Coronary artery (tissue), 2 donors: ENCODE measurements around the gene SH3PXD2B.

Experiments
- DNase-seq: peaks from one replicate; pipeline ENCODE4 v3.0.0-alpha.2; 2017; ENCODE audit warnings: low spot score
- H3K27ac ChIP-seq, 2 donors: fragments of 200-600 bp; sonication (generic); one replicate each; pipeline ENCODE4 v1.5.1; 2016 to 2019
- H3K4me3 ChIP-seq: fragments of 200-600 bp; sonication (generic); 2 replicates; pipeline ENCODE4 v1.5.1; 2016; ENCODE audit warnings: mild to moderate bottlenecking, moderate library complexity
- CTCF ChIP-seq: fragments of 200-600 bp; sonication (generic); IDR thresholded peaks from one replicate; pipeline ENCODE4 v1.5.1; 2019; ENCODE audit warnings: antibody characterized with exemption

SH3PXD2B gene

DNA sequence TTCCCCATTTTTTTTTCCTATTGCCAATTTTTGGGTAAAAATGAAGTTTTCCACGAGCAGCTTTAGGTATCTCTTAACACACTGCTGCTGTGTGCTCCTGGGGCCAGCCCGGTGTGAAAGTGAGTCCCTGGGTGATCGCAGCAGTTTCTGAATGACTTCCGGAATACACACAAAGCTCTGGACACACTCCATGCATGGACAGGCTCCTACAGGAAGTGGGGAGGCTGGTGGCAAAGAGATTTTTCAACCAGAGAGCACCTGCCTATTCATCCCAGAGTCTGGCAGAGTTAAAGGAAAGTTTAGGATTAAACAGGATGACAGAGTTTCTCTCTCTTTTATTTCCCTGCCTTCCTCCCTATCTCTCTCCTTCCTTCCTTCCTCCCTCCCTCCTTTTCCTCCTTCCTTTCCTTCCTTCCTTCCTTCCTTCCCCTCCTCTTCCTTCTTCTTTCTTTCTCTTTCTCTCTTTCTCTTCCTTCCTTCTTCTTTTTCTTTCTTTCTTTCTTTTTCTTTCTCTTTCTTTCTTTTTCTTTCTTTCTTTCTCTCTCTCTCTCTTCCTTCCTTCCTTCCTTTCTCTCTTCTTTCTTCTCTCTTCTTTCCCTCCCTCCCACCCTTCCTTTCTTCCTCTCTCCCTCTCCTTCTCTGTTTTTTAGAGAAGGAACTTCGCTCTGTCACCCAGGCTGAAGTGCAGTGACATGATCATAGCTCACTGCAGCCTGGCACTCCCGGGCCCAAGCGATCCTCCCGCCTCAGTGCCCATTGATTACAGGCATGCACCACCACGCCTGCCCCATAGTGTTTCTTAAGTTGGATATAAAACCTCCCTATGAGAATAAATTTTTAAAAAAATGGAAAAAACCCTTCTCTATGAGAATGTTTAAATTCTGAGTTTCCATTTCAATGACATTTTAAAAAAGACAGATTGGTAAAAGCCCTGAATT, 132.0 kb downstream of the SH3PXD2B start:
- DNase-seq, result no peak
- TF ChIP-seq CTCF, result no peak
- Histone ChIP-seq H3K27ac (no peak overlapping the region), H3K4me3 (no peak overlapping the region)

GRCh38 chr5:172321593-172321992, 132.7 kb downstream of the SH3PXD2B start:
- no peak overlapping the region for H3K4me3 ChIP-seq
- no peak for DNase-seq
- TF ChIP-seq CTCF, result no peak
- no peak overlapping the region for H3K27ac ChIP-seq

DNA sequence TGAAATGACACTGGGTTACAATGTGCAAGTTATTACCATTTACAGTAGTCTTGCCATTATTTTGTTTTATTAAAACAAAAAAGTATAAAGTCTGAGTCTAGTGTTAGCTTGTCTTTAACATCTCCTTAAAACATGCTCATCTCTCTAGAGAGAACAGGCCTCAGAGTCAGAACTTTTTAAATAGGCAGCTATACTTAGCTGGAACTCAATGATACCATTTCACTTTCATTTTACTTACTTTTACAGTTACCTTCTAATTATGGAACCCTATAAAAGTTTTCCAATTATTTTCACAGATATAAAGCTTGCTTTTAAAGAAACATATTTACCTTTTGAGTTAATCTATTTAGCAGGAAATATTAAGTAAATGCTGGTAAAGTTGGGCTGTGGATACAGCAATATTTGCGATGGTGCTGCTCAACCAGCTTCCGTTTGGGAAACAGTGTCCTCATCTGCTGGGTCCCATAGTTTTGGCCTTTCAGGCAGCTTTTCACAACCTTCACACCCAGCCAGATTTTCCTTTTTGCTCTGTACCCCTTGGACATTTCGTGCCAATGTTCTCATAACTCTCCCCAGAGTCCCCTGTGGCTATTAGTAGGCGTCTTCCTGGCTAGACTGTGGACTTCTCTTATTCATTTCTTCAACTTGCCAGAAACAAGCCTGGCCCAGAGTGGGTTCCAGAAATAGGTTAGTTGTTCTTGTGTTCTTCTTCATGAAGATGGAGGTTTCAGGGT, 134.4 kb downstream of the SH3PXD2B start:
- TF ChIP-seq CTCF, result no peak
- peak overlapping the region; percentile 35 for H3K4me3 ChIP-seq
- H3K27ac ChIP-seq, result peak overlapping the region; percentile 50 to 68
- no peak for DNase-seq

DNA sequence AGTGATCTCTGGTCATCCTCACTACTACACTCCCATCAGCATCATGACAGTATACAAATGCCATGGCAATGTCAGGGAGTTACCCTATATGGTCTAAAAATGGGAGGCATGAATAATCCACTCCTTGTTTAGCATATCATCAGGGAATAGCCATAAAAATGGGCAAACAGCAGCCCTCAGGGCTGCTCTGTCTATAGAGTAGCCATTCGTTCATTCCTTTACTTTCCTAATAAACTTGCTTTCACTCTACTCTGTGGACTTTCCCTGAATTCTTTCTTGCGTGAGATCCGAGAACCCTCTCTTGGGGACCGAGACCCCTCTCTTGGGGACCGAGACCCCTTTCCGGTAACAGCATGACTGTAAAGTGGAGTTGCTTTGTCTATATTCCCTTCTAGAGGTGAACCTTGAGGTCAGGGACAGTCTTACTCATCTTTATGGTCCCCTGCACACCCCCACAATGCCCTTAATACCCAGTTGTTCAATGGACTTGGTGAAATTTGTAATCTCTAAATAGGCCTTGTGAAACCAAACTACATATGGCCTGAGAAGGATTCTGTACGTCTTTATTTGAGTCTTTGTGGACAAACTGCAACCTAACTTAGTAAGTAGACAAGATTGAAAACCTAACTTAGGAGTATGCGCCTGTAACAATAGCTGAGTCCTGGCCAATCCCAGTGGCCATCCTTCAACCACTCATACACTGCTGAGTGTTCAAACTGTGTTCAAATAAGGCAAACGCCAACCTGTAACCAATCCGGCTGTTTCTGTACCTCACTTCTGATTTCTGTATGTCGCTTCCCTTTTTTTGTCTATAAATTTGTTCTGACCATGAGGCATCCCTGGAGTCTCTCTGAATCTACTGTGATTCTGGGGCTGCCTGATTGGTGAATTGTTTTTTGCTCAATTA, 138.5 kb downstream of the SH3PXD2B start:
- no peak for DNase-seq
- no peak overlapping the region for H3K4me3 ChIP-seq
- no peak for TF ChIP-seq CTCF
- no peak overlapping the region for H3K27ac ChIP-seq

- TF ChIP-seq CTCF, result no peak
- Histone ChIP-seq H3K4me3 (no peak overlapping the region), H3K27ac (no peak overlapping the region)
- no peak for DNase-seq
Observed at GRCh38 chr5:172313915-172314314, 140.4 kb downstream of the SH3PXD2B start.

- H3K4me3 ChIP-seq, result no peak overlapping the region
- TF ChIP-seq CTCF, result no peak
- no peak for DNase-seq
- no peak overlapping the region for H3K27ac ChIP-seq
Observed at GRCh38 chr5:172312286-172312685, 142.0 kb downstream of the SH3PXD2B start.
